ENCODE data around the gene DPP4. TPM values are rescaled to one million over a fixed set of nuclear protein-coding genes. Genes with fewer than 3 reads are reported as not detected.

Gene DPP4
- total and polyA plus RNA-seq, 2 of the 4 experiments (the other 2 are of a cell fraction): 13.2 to 19.0 TPM

DNA sequence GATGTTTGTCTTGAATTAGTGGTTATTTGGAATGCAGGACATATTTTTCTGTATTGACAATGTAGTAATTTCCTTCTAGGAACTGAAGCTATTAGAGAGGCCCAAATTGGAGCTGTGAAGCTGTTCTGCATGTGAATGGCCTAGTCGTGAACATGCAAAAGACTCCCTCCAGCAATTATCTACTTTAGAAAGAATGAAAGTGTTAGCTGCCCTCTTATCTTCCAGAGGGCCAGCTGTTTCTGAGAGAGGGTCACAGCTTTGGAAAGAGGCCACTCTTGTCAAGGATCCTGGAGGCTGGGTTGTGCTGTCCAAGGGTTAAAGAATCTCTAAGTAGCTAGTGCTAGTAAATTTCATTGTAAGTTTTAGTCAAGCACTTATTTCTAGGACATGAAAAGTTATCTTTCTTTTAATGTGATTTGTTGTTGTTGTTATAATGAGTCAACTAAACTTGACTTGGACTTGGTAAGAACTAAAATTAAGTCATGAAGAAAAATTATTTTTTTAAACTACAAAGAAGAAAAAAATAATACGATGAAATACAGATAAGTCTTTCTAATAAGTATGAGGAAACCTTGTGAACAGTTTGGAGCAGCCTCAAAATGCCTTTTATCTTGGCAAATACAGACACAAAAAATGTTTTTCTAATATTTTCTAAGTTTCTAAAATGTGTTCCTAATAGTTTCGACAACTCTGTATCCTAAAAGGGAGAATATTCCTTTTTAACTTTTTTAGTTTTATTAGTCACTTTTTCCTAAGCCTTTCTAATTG is 36.8 kb downstream of the DPP4 start:
- Histone ChIP-seq H2BK15ac (ENCODE audit: low read depth, low read length) (no peak overlapping the region), H2AFZ (replicated peaks; ENCODE audit: low read length, poor library complexity) (no peak overlapping the region), H2BK120ac (ENCODE audit: low read depth, low read length) (no peak overlapping the region), H3K9ac (ENCODE audit: low read depth, low read length) (no peak overlapping the region), H3K23ac (ENCODE audit: low read depth, low read length) (no peak overlapping the region), H3K18ac (ENCODE audit: low read depth, low read length) (no peak overlapping the region), H3K4me2 (ENCODE audit: low read depth, low read length) (no peak overlapping the region), H2BK5ac (ENCODE audit: low read depth, low read length, poor library complexity, severe bottlenecking) (no peak overlapping the region), H3K27ac (ENCODE audit: insufficient read depth, low read length) (no peak overlapping the region), H3K4me1 (ENCODE audit: control insufficient read depth, insufficient read depth, low read length) (no peaks in the 10 kb centered on the region), H3K4ac (ENCODE audit: low read depth, low read length) (no peak overlapping the region), H2AK5ac (ENCODE audit: low read depth, low read length) (no peak overlapping the region), H4K5ac (ENCODE audit: low read depth, low read length) (no peak overlapping the region), H2BK20ac (ENCODE audit: low read depth, low read length) (no peak overlapping the region), H3K56ac (ENCODE audit: extremely low read depth, insufficient read depth, low read length) (no peak overlapping the region), H3K36me3 (ENCODE audit: control insufficient read depth, insufficient read depth, low read length) (peaks cover 13% of the 10 kb centered on the region), H3K27me3 (ENCODE audit: control insufficient read depth, insufficient read depth, low read length) (no peaks in the 10 kb centered on the region), H3K4me3 (ENCODE audit: insufficient read depth, low read depth, low read length) (no peak overlapping the region), H4K91ac (ENCODE audit: insufficient read depth, low read depth, low read length) (no peak overlapping the region), H3K14ac (replicated peaks; ENCODE audit: low read depth, low read length) (no peak overlapping the region), H4K8ac (ENCODE audit: low read depth in 2 of 2, low read length in 2 of 2) (no peak overlapping the region), H3K9me1 (ENCODE audit: insufficient read depth, low read length) (no peaks in the 10 kb centered on the region), H3K9me3 (ENCODE audit: control insufficient read depth, insufficient read depth, low read length) (no peaks in the 10 kb centered on the region), H4K20me1 (ENCODE audit: insufficient read depth, low read length) (no peaks in the 10 kb centered on the region), H2AK9ac (replicated peaks; ENCODE audit: low read depth, low read length, poor library complexity) (no peak overlapping the region), H3K79me1 (ENCODE audit: low read depth in 1 of 2, low read length in 2 of 2) (no peaks in the 10 kb centered on the region)
- dilution Hi-C loops (cut with HindIII; ENCODE audit: low sequenced_read_pairs, unreplicated experiment): no loop called here
- no TSS peak for BruUV-seq (replicated peaks)
- no peak for TF ChIP-seq MAZ (IDR thresholded peaks at IDR 0.05; ENCODE audit: borderline replicate concordance, low read depth, low read length)
- TF ChIP-seq CTCF (conservative IDR thresholded peaks at IDR 0.05; ENCODE audit: low read depth, low read length): no peak
- TF ChIP-seq NFE2L2 (IDR thresholded peaks at IDR 0.05; ENCODE audit: low read depth, low read length): no peak
- TF ChIP-seq MXI1 (IDR thresholded peaks at IDR 0.05; ENCODE audit: borderline replicate concordance, low read depth, low read length): no peak
- TF ChIP-seq SMC3 (IDR thresholded peaks at IDR 0.05; ENCODE audit: low read depth, low read length): no peak
- TF ChIP-seq MAFK (IDR thresholded peaks at IDR 0.05; ENCODE audit: low read depth, low read length): no peak
- in situ Hi-C loops (cut with MboI; ENCODE audit: low sequenced_read_pairs): no loop called here
- intact Hi-C loops (cut with micrococcal nuclease): no loop called here
- no peak for ATAC-seq (ENCODE audit: low read depth)
- no CpG with 5 or more reads among the region's 3 CpGs for WGBS, 2 experiments (ENCODE audit: extremely low coverage in 2 of 2, insufficient read length in 1 of 2)
- ChIA-PET CTCF (interaction anchor here (2.0 kb wide), 1 partner anchor 11 kb away, joined by 4 read pairs; no protein-coding TSS in a partner anchor), POLR2A (ENCODE audit: unreplicated experiment) (no interaction called here)
- no peak for DNase-seq
